ENCODE measurements around the gene OBSCN.

Gene OBSCN

GRCh38 chr1:228207851-228208821 lies at the start of gene OBSCN:
OBSCN (plus strand) TSS chr1:228208044; CDS start chr1:228211784, 3,740 bp downstream.
- in situ Hi-C loops (cut with HindIII; ENCODE audit: low pct_ligation_motif_present, low sequenced_read_pairs), result no loop called here
- TF ChIP-seq CTCF (IDR thresholded peaks at IDR 0.05; ENCODE audit: low read depth, low read length, missing control alignments), result no peak
- Histone ChIP-seq H3K36me3 (replicated peaks) (no peaks in the 10 kb centered on the region), H3K4me3 (ENCODE audit: low read depth, low read length) (no peak within 1 kb of the TSS), H3K27ac (no peak within 1 kb of the TSS), H3K27me3 (replicated peaks) (no peaks in the 10 kb centered on the region)
- DNase-seq, result no peak

- H3K4me3 ChIP-seq (ENCODE audit: low read depth, low read length), result no peak overlapping the region
- no peak overlapping the region for H3K27ac ChIP-seq
- peaks cover 13% of the 10 kb centered on the region for H3K27me3 ChIP-seq (replicated peaks)
- TF ChIP-seq CTCF (IDR thresholded peaks at IDR 0.05; ENCODE audit: low read depth, low read length, missing control alignments), result no peak
- DNase-seq, result no peak
- in situ Hi-C loops (cut with HindIII; ENCODE audit: low pct_ligation_motif_present, low sequenced_read_pairs), result no loop called here
- no peaks in the 10 kb centered on the region for H3K36me3 ChIP-seq (replicated peaks)
These were observed 49.5 kb upstream of the OBSCN start for GRCh38 chr1:228158151-228159007.

- TF ChIP-seq CTCF (IDR thresholded peaks at IDR 0.05; ENCODE audit: low read depth, low read length, missing control alignments), result no peak
- DNase-seq, result no peak
- Histone ChIP-seq H3K36me3 (replicated peaks) (no peaks in the 10 kb centered on the region), H3K27me3 (replicated peaks) (peaks cover 13% of the 10 kb centered on the region), H3K4me3 (ENCODE audit: low read depth, low read length) (no peak overlapping the region), H3K27ac (no peak overlapping the region)
- in situ Hi-C loops (cut with HindIII; ENCODE audit: low pct_ligation_motif_present, low sequenced_read_pairs), result no loop called here
These were observed 48.7 kb upstream of the OBSCN start for GRCh38 chr1:228159008-228159665.

- DNase-seq, result no peak
- no peak overlapping the region for H3K4me3 ChIP-seq (ENCODE audit: low read depth, low read length)
- in situ Hi-C loops (cut with HindIII; ENCODE audit: low pct_ligation_motif_present, low sequenced_read_pairs), result no loop called here
- H3K27ac ChIP-seq, result no peak overlapping the region
- H3K27me3 ChIP-seq (replicated peaks), result peaks cover 13% of the 10 kb centered on the region
- H3K36me3 ChIP-seq (replicated peaks), result no peaks in the 10 kb centered on the region
- no peak for TF ChIP-seq CTCF (IDR thresholded peaks at IDR 0.05; ENCODE audit: low read depth, low read length, missing control alignments)
These were observed 47.6 kb upstream of the OBSCN start for GRCh38 chr1:228160201-228160761.

- H3K36me3 ChIP-seq (replicated peaks), result no peaks in the 10 kb centered on the region
- no peak for TF ChIP-seq CTCF (IDR thresholded peaks at IDR 0.05; ENCODE audit: low read depth, low read length, missing control alignments)
- in situ Hi-C loops (cut with HindIII; ENCODE audit: low pct_ligation_motif_present, low sequenced_read_pairs), result no loop called here
- DNase-seq, result no peak
- no peak overlapping the region for H3K27ac ChIP-seq
- no peak overlapping the region for H3K4me3 ChIP-seq (ENCODE audit: low read depth, low read length)
- peaks cover 13% of the 10 kb centered on the region for H3K27me3 ChIP-seq (replicated peaks)
These were observed 46.5 kb upstream of the OBSCN start for GRCh38 chr1:228161362-228161761.
